Urothelium cell line (cell line): ENCODE data around the gene SRGAP1.
"Not testable (repeated sequence)": the region's sequence is repeated elsewhere in the genome, so short reads cannot be mapped to it uniquely, and the experiment has no call there.

Experiments
- DNase-seq: peaks from one replicate; pipeline ENCODE4 v3.0.0; 2011; ENCODE audit warnings: low spot score, mixed read lengths
- FAIRE-seq: peaks from 2 replicates; lab custom pipeline; 2011; peaks lifted over from hg19 to GRCh38; lab: Jason Lieb, UNC

Gene SRGAP1

GRCh38 chr12:63865448-63865847 lies 20.9 kb downstream of the SRGAP1 start:
- DNase-seq, result no peak
- no peak for FAIRE-seq

- no peak for FAIRE-seq
- DNase-seq, result no peak
Measured at GRCh38 chr12:63867053-63867452, 22.6 kb downstream of the SRGAP1 start.

- FAIRE-seq (no peak), DNase-seq (no peak)
Measured at GRCh38 chr12:63869656-63870055, 25.2 kb downstream of the SRGAP1 start.

GRCh38 chr12:63870838-63871237 lies 26.3 kb downstream of the SRGAP1 start:
- FAIRE-seq, result no peak
- no peak for DNase-seq

GRCh38 chr12:63874897-63875480 lies 30.5 kb downstream of the SRGAP1 start:
- DNase-seq (no peak), FAIRE-seq (no peak)

DNA sequence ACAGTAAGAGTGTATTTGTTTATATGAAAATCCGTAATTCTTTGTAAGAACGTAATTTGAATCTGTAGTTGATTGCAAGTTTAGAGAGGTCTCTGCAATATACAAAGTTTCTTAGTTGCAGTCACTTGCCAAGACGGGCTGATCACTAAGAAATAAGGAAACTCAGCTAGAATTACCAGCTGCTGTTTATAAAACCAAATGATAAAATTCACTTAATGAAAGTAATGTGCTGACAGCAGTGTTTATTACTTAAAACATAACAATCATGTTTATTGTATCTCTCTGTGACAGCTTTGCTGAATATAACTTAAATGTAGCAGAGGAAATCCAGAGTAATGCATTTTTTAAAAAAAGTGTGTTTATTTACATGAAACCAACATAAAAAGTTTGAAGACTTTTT lies 31.2 kb downstream of the SRGAP1 start:
- DNase-seq (no peak), FAIRE-seq (no peak)

- no peak for FAIRE-seq
- DNase-seq, result no peak
Measured at GRCh38 chr12:63876980-63877379, 32.5 kb downstream of the SRGAP1 start.

- no peak for FAIRE-seq
- DNase-seq, result no peak
Measured at GRCh38 chr12:63877693-63878092, 33.2 kb downstream of the SRGAP1 start.

- not testable (repeated sequence) for FAIRE-seq, DNase-seq
Measured at GRCh38 chr12:63880235-63880634, 35.7 kb downstream of the SRGAP1 start.

DNA sequence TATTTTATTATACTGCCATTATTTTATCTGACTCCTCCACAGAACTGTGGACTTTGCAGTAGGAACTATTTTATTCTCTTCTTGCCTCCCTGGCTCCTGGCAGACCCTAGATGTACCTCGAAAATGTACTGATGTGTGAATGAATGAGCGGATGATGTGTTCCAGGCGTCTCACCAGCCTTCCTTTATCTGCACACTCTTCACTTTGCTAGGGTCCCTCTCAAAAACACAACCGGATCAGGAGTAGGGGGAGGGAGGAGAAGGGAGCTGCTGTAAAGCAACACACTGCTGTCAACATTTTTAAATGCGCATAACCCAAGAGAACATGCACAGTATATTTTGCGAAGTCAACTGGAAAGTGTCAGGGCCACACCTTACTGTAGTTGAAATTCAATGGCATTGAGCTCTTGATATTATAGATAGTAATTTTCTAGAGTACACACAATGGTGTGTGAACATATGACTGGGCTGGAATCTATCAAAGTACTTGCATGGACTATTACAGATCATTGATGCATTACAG lies 36.3 kb downstream of the SRGAP1 start:
- DNase-seq, result no peak
- no peak for FAIRE-seq

DNA sequence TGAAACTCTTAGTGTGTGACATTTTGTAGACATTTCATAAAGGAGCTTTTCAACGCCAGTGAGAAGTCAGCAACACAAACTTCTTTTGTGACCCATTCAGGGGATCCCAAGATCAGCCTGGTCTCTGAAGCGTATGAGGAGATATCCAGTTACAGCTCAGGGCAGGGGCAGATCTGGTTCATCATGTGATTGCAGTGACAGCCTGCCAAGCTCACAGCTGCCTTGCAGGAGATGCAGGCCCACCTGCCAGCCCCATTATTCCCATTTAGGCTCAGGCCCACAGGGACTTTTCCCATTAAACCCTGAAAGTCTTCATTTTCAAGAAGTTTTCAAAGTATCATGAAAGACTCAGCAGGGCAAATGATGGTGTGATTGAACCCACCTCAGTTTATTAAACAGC lies 38.3 kb downstream of the SRGAP1 start:
- FAIRE-seq, result no peak
- DNase-seq, result no peak

GRCh38 chr12:63885401-63885800 lies 40.9 kb downstream of the SRGAP1 start:
- DNase-seq, result no peak
- no peak for FAIRE-seq

DNA sequence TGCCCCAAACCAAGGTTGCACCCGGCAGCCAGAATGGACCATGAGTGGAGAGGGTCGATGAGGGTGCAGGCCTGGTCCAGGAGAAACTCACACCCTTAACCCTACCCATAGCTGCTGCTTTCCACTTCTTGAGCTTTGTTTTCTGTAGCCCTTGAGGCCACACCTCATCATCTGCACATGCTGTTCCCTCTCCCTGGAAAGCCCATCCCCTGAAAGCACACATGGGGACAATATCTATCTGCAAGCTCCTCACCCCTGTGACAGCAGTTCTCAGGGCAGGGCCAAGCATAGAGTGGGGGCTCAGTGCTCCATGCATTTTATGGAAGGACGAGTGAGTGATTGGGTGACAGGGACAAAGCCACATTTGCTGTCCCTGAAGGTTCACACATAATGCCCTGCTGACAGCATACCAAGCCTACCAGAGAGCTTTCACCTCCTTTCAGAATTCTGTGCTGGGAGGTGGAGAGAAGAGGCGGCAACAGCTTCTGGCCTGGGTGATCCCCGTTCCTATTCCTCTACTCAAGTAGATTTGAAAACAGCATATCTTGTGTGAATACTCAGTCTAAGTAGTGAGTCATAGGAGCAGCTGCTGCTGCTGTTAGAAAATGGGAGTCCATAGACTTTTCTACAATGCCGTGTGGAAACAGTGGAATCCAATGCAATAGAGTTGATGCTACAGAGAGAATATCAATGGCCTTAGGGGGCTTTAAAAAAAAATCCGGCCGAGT lies 44.6 kb downstream of the SRGAP1 start:
- no peak for FAIRE-seq

DNA sequence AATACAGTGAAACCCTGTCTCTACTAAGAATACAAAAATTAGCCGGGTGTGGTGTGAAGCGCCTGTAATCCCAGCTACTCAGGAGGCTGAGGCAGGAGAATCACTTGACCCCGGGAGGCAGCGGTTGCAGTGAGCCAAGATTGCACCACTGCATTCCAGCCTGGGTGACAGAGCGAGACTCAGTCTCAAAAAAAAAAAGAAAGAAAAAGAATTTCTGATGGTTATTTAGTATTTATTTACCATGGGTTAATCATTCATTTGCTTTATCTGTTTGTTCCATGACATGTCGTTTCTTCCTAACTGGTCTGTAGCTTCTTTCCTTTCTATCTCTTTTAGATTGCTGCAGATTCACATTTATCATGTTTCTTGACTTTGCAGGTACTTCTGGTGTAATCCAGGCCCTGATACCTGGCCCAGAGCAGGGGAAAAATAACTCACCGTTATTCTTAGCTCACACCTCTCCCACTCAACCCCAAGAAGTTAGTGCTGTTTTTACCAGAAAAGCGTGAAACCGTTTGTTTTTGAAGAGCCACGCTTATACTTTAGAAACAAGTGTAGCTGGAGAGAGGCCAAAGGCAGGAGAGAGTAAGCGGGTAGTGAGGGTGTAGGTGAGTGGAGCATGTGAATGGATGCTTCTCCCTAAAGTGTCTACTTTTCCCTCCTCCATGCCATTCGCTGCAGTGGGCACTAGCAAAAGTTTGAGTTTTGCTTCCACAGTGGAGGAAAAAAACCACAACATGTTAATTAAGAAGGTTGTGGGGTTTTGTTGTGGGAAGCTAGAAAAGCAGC lies 45.4 kb downstream of the SRGAP1 start:
- FAIRE-seq (no peak), DNase-seq (no peak)

More for the DNA sequence above, 44.6 kb downstream of the SRGAP1 start:
- no peak for DNase-seq

DNA sequence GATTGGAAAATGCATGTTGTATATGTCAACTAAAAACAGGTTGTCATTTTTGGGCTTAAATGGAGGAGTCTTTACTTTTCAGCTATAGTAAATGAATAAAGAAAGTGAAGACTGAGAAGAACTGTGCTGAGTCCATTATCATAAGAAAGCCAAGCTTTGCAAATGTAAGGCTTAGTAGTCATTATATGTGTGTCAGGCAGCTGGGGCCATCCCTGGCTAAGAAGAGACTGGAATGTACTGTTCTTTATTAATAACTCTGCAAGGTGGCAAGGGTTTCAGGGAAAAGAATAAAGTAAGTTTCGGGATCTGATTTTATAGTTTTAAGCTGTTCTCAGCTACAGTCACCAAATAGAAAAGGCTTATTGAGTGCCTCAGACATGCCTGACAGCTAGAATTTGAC lies 48.7 kb downstream of the SRGAP1 start:
- FAIRE-seq (no peak), DNase-seq (no peak)

- no peak for FAIRE-seq
- DNase-seq, result no peak
Measured at GRCh38 chr12:63894132-63894531, 49.6 kb downstream of the SRGAP1 start.

GRCh38 chr12:63895841-63896240 lies 51.3 kb downstream of the SRGAP1 start:
- DNase-seq (no peak), FAIRE-seq (no peak)

DNA sequence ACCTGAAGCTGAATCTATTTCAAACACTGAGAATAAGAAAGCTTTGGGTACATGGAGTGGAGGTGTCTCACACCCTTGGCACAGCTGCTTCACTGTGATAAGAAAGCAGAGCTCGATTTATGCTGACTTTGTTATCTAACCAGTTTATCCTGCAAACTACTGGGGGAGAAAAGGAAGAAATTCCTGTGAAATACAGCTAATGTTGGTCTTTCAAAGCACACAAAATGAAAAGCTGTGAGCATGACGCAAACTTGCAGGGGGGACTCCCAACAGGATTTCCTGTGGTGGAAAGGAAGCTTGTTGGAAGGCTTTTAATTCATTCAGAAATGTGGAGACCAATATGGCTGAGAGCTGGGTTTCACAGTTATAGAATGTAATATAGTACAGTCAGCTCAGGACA lies 53.4 kb downstream of the SRGAP1 start:
- no peak for FAIRE-seq
- DNase-seq, result no peak

DNA sequence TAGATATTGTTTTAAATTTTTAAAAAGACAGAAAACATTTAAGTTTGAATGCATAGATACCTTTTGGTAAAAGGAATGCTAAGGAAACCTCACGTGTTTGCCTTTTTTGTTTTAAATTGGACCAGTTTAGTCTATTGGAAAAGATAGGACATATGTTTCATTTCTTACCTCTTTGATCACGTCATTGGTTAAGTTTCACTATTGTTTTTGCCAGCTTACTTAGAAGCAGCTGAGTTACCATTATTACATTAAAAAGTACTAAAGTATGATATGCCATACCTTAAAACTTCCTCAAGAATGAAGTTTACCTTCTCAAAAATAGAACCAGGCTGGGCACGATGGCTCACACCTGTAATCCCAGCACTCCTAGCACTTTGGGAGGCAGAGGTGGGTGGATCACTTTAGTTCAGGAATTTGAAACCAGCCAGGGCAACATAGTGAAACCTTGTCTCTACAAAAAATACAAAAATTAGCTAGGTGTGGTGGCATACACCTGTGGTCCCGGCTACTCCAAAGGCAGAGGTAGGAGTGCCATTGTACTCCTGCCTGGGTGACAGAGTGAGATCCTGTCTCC lies 54.4 kb downstream of the SRGAP1 start:
- DNase-seq (no peak), FAIRE-seq (no peak)

GRCh38 chr12:63899396-63899795 lies 54.9 kb downstream of the SRGAP1 start:
- no peak for FAIRE-seq
- DNase-seq, result no peak
